Measurements from ENCODE around the gene KCNT2. TPM values are rescaled to one million over a fixed set of nuclear protein-coding genes. Genes with fewer than 3 reads are reported as not detected.
"Not testable (repeated sequence)": the region's sequence is repeated elsewhere in the genome, so short reads cannot be mapped to it uniquely, and the experiment has no call there.

Gene KCNT2
- total RNA-seq, 1 donor from 2014 or later: not detected

DNA sequence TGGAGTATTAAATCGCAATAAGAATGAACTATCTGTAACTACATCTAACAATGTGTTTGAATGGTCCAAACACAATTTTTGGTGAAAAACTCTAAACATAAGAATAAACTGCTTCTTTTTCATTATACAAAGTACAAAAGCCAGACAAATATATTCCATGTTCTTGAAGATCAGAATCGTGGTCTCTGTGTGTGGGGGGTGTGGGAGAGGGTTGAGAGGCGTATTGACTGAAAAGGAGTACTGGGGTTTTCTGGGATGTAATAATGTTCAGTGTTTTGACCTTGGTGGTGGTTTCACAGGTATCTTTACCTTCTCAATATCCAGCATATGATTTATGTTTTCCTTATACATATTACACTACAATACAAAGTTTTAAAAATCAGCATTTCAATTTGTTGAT is 42.8 kb upstream of the KCNT2 start:
- intact Hi-C loops (cut with micrococcal nuclease): no loop called here
- no peak overlapping the region for H3K27ac Mint-ChIP-seq
- ChIA-PET POLR2A (no interaction called here), CTCF (no interaction called here)
- no peaks in the 10 kb centered on the region for H3K27me3 Mint-ChIP-seq
- no peak overlapping the region for H3K4me3 Mint-ChIP-seq
- TF ChIP-seq, protein P1, sequence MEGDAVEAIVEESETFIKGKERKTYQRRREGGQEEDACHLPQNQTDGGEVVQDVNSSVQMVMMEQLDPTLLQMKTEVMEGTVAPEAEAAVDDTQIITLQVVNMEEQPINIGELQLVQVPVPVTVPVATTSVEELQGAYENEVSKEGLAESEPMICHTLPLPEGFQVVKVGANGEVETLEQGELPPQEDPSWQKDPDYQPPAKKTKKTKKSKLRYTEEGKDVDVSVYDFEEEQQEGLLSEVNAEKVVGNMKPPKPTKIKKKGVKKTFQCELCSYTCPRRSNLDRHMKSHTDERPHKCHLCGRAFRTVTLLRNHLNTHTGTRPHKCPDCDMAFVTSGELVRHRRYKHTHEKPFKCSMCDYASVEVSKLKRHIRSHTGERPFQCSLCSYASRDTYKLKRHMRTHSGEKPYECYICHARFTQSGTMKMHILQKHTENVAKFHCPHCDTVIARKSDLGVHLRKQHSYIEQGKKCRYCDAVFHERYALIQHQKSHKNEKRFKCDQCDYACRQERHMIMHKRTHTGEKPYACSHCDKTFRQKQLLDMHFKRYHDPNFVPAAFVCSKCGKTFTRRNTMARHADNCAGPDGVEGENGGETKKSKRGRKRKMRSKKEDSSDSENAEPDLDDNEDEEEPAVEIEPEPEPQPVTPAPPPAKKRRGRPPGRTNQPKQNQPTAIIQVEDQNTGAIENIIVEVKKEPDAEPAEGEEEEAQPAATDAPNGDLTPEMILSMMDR (IDR thresholded peaks at IDR 0.05): no peak
- ATAC-seq (ENCODE audit: low read depth) (no peak), DNase-seq (no peak)
- no peaks in the 10 kb centered on the region for H3K9me3 Mint-ChIP-seq
- H3K4me1 Mint-ChIP-seq: no peaks in the 10 kb centered on the region
- H3K36me3 Mint-ChIP-seq (ENCODE audit: low read depth): no peaks in the 10 kb centered on the region

DNA sequence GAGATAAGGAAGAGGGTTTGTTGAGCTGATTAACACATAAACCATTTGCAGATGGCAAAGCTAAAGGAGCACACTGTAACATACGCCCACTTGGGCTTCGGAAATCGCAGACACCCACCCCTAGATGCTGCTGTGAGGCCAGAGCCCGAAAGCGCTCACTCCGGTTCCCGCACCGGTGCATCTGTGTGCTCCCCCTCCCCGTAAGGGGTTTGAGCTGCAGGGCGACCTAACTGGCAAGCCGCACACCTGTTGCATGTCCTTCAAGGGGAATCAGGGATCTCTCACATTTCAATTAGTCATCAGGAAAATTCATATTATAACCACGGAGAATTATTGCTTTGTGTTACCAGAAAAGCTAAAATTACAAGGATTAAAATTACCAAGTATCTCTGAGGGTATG is 42.2 kb upstream of the KCNT2 start:
- Mint-ChIP-seq H3K27me3 (no peaks in the 10 kb centered on the region), H3K4me1 (no peaks in the 10 kb centered on the region), H3K27ac (no peak overlapping the region), H3K36me3 (ENCODE audit: low read depth) (no peaks in the 10 kb centered on the region), H3K9me3 (no peaks in the 10 kb centered on the region), H3K4me3 (no peak overlapping the region)
- ChIA-PET CTCF (no interaction called here), POLR2A (no interaction called here)
- TF ChIP-seq, protein P1 (IDR thresholded peaks at IDR 0.05): no peak
- intact Hi-C loops (cut with micrococcal nuclease): no loop called here
- ATAC-seq (ENCODE audit: low read depth) (no peak), DNase-seq (no peak)

DNA sequence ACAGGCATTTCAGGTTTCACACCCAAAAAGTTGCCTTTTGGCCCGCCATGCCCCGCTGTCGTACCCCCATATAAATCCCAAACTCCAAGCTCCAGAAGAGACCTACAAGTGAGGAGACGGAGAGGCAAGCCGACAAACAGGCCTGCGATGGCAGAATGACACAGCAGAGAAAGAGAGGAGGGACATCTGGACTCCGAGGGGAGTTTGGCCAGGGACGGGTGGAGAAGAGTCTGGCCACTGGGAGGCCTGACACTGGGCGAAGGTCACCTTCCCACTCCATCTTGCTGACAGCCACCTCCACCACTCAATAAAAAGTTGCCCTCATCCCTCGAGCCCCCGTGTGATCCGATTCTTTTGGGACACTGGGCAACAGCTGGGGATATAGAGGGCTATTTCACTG is 41.8 kb upstream of the KCNT2 start:
- H3K9me3 Mint-ChIP-seq: no peaks in the 10 kb centered on the region
- CTCF ChIA-PET: no interaction called here
- DNase-seq: no peak

DNA sequence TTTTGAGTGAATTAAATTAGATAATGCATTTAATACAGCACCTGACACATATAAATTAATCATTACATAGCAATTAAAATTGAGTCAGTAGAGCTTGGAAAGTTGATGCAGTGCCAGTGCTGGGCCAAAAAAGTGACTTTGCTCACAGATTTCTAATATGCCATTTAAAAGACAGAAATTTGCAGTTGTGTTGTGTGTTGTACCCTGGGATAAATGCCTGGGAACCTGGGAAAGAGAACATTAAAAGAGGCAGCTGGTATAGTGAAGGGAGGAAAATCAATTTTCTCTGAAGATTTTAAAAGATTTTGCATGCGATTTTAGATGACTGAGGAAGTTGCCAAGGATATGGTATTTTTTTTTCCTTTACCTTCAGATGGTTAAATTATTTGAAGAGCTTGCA is 32.7 kb upstream of the KCNT2 start:
- Mint-ChIP-seq H3K27ac (no peak overlapping the region), H3K27me3 (no peaks in the 10 kb centered on the region), H3K4me1 (no peaks in the 10 kb centered on the region), H3K36me3 (ENCODE audit: low read depth) (no peaks in the 10 kb centered on the region), H3K4me3 (no peak overlapping the region), H3K9me3 (no peaks in the 10 kb centered on the region)
- TF ChIP-seq, protein P1 (IDR thresholded peaks at IDR 0.05): no peak
- DNase-seq (no peak), ATAC-seq (ENCODE audit: low read depth) (no peak)
- intact Hi-C loops (cut with micrococcal nuclease): no loop called here
- ChIA-PET POLR2A (no interaction called here), CTCF (no interaction called here)

More for the DNA sequence above, 41.8 kb upstream of the KCNT2 start:
- TF ChIP-seq, protein P1 (IDR thresholded peaks at IDR 0.05): no peak
- intact Hi-C loops (cut with micrococcal nuclease): no loop called here
- Mint-ChIP-seq H3K36me3 (ENCODE audit: low read depth) (no peaks in the 10 kb centered on the region), H3K27me3 (no peaks in the 10 kb centered on the region), H3K4me1 (no peaks in the 10 kb centered on the region), H3K27ac (no peak overlapping the region), H3K4me3 (no peak overlapping the region)
- ATAC-seq (ENCODE audit: low read depth): no peak
- POLR2A ChIA-PET: no interaction called here

DNA sequence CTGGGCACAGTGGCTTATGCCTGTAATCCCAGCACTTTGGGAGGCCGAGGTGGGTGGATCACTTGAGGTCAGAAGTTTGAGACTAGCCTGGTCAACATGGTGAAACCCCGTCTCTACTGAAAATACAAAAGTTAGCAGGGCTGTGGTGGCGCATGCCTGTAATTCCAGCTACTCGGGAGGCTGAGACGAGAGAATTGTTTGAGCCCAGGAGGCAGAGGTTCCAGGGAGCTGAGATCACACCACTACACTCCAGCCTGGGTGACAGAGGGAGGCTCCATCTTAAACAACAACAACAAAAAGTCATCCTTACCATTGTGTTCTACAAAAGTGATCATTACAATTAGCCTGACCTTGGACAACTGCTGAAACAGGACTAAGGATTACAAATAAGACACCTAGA is 31.1 kb upstream of the KCNT2 start:
- intact Hi-C loops (cut with micrococcal nuclease); CTCF ChIA-PET; H3K27ac Mint-ChIP-seq; H3K9me3 Mint-ChIP-seq; H3K36me3 Mint-ChIP-seq (ENCODE audit: low read depth); POLR2A ChIA-PET; H3K4me3 Mint-ChIP-seq; H3K4me1 Mint-ChIP-seq; ATAC-seq (ENCODE audit: low read depth); H3K27me3 Mint-ChIP-seq; DNase-seq: not testable (repeated sequence)

DNA sequence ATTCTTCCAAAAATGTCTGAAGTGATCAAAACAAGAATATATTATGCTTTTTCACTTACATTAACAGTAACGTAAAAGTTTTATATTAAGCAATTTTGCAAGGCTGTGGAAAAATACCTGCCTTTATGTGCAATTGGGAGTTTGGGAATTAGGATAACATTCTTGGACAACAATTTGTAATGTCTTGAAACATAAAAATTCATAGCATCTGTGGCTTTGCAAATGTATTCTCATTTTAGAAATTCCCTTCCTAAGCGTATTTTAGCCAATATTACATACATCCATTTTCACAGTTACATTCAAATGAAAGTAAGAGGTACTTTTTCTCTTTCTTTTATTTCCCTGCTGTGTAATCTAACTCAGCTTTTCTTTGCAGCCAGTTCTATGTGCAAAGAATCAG is 30.2 kb upstream of the KCNT2 start:
- no peak overlapping the region for H3K27ac Mint-ChIP-seq
- H3K4me1 Mint-ChIP-seq: no peaks in the 10 kb centered on the region
- POLR2A ChIA-PET: no interaction called here
- CTCF ChIA-PET: no interaction called here
- DNase-seq (no peak), ATAC-seq (ENCODE audit: low read depth) (no peak)
- intact Hi-C loops (cut with micrococcal nuclease): no loop called here
- H3K4me3 Mint-ChIP-seq: no peak overlapping the region
- no peaks in the 10 kb centered on the region for H3K9me3 Mint-ChIP-seq
- TF ChIP-seq, protein P1 (IDR thresholded peaks at IDR 0.05): no peak
- H3K27me3 Mint-ChIP-seq: no peaks in the 10 kb centered on the region
- no peaks in the 10 kb centered on the region for H3K36me3 Mint-ChIP-seq (ENCODE audit: low read depth)

All from activated B cell treated with CpG ODN at 0.5 μM for 24 hours (primary cell).